KMS-11 (cell line): Measurements from ENCODE around the gene RAB21.
"Not testable (repeated sequence)": the region's sequence is repeated elsewhere in the genome, so short reads cannot be mapped to it uniquely, and the experiment has no call there.

Source experiments
- H2AFZ ChIP-seq: fragments of 200-600 bp; sonication (generic); 2 replicates; pipeline ENCODE4 v1.6.1; 2016; ENCODE audit warnings: antibody characterized with exemption, mixed run types, low read depth
- H3K27ac ChIP-seq: fragments of 200-600 bp; sonication (generic); 2 replicates; pipeline ENCODE4 v1.6.1; 2016; ENCODE audit warnings: mild to moderate bottlenecking, mixed run types
- H3K27me3 ChIP-seq: fragments of 200-600 bp; sonication (generic); 2 replicates; pipeline ENCODE4 v1.6.1; 2017; ENCODE audit warnings: mild to moderate bottlenecking, low read depth, mixed run types, moderate library complexity; ENCODE audit not compliant: insufficient read depth
- H3K36me3 ChIP-seq: fragments of 200-600 bp; sonication (generic); 2 replicates; pipeline ENCODE4 v1.6.1; 2017; ENCODE audit warnings: mild to moderate bottlenecking, mixed run types; ENCODE audit not compliant: insufficient read depth
- H3K4me1 ChIP-seq: fragments of 200-600 bp; sonication (generic); 2 replicates; pipeline ENCODE4 v1.6.1; 2016; ENCODE audit warnings: mild to moderate bottlenecking, low read depth, mixed run types; ENCODE audit not compliant: poor library complexity, severe bottlenecking
- H3K4me2 ChIP-seq: fragments of 200-600 bp; sonication (generic); 2 replicates; pipeline ENCODE4 v1.7.0; 2016; ENCODE audit warnings: mild to moderate bottlenecking, mixed run types
- H3K4me3 ChIP-seq: fragments of 200-600 bp; sonication (generic); IDR thresholded peaks from 2 replicates; pipeline ENCODE4 v1.6.1; 2017; ENCODE audit warnings: low read depth, low read length, mixed read lengths; ENCODE audit not compliant: insufficient read depth
- H3K79me2 ChIP-seq: fragments of 200-600 bp; sonication (generic); 2 replicates; pipeline ENCODE4 v1.6.1; 2016; ENCODE audit warnings: low read depth, mixed run types; ENCODE audit not compliant: insufficient read depth
- H3K9ac ChIP-seq: fragments of 200-600 bp; sonication (generic); 2 replicates; pipeline ENCODE4 v1.6.1; 2016; ENCODE audit warnings: mild to moderate bottlenecking, mixed run types
- H4K20me1 ChIP-seq: fragments of 200-600 bp; sonication (generic); 2 replicates; pipeline ENCODE4 v1.6.1; 2016; ENCODE audit warnings: mild to moderate bottlenecking, mixed run types; ENCODE audit not compliant: insufficient read depth
- TF ChIP-seq, protein P1 (sequence below): fragments of 200-600 bp; sonication (generic); conservative IDR thresholded peaks from 2 replicates; pipeline ENCODE4 v1.6.1; 2017; ENCODE audit warnings: low read depth, mild to moderate bottlenecking, antibody characterized with exemption, low read length, moderate library complexity, mixed read lengths

Gene RAB21

DNA sequence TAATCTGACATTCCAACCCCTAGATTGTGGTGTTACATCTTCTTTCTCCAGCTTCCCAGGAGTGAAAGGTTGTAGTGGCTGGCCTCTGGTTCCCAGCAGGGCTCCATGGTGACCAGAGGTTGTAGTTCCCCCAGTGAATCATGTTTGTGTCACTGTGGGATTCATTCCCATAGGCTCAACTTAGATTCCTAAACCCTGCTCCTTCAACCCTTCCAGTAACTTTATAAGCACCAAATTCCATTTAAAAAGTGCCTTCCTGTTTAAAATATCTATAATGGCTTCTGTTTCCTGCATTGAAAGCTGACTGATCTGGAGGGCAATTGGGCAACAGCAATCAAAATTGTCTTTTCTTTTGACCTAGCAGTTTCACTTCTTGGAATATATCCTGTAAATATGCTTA is 44.4 kb downstream of the RAB21 start:
- no peaks in the 10 kb centered on the region for H3K27me3 ChIP-seq
- no peak overlapping the region for H2AFZ ChIP-seq
- TF ChIP-seq, protein P1, sequence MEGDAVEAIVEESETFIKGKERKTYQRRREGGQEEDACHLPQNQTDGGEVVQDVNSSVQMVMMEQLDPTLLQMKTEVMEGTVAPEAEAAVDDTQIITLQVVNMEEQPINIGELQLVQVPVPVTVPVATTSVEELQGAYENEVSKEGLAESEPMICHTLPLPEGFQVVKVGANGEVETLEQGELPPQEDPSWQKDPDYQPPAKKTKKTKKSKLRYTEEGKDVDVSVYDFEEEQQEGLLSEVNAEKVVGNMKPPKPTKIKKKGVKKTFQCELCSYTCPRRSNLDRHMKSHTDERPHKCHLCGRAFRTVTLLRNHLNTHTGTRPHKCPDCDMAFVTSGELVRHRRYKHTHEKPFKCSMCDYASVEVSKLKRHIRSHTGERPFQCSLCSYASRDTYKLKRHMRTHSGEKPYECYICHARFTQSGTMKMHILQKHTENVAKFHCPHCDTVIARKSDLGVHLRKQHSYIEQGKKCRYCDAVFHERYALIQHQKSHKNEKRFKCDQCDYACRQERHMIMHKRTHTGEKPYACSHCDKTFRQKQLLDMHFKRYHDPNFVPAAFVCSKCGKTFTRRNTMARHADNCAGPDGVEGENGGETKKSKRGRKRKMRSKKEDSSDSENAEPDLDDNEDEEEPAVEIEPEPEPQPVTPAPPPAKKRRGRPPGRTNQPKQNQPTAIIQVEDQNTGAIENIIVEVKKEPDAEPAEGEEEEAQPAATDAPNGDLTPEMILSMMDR = no peak
- no peaks in the 10 kb centered on the region for H4K20me1 ChIP-seq
- H3K27ac ChIP-seq = no peak overlapping the region
- no peaks in the 10 kb centered on the region for H3K79me2 ChIP-seq
- no peak overlapping the region for H3K4me3 ChIP-seq
- no peaks in the 10 kb centered on the region for H3K36me3 ChIP-seq
- H3K9ac ChIP-seq = no peak overlapping the region
- H3K4me1 ChIP-seq = no peaks in the 10 kb centered on the region
- H3K4me2 ChIP-seq = no peak overlapping the region

DNA sequence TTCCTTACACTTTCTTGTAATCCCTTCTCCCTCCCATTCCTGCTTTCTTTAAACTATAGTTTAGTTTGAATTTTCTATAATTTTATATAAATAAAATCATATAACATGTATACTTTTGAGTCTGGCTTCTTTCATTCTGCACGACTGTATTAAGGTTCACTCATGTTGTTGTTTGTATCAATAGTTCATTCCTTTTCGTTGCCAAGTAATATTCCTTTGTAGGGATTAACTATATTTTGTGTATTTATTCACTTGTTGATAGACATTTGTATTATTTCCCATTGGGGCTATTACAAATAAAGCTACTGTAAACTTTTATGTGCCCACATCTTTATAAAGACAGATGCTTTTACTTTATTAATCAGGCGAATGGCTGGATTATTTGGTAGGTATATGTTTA is 45.5 kb downstream of the RAB21 start:
- H3K4me1 ChIP-seq = no peaks in the 10 kb centered on the region
- H3K36me3 ChIP-seq = no peaks in the 10 kb centered on the region
- H4K20me1 ChIP-seq = no peaks in the 10 kb centered on the region
- H3K4me3 ChIP-seq = no peak overlapping the region
- TF ChIP-seq, protein P1 = no peak
- H3K4me2 ChIP-seq = no peak overlapping the region
- H2AFZ ChIP-seq = no peak overlapping the region
- no peak overlapping the region for H3K9ac ChIP-seq
- no peaks in the 10 kb centered on the region for H3K79me2 ChIP-seq
- H3K27ac ChIP-seq = no peak overlapping the region
- no peaks in the 10 kb centered on the region for H3K27me3 ChIP-seq

DNA sequence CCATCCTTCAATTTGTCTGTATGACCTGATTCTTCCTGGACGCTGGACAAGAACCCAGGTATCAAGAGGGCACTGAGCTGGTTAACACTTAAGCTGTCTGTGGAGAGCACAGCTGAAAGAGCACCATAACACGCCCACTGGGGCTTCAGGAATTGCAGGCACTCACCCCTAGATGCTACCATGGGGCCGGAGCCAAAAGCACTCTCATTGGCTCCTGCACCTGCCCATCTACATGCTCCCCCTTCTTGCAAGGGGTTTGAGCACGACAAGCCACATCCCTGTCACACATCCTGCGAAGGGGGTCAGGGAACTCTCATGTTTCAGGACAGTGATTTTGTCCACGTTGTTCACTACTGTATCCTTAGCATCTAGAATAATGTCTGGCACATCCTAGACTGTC is 49.8 kb downstream of the RAB21 start:
- TF ChIP-seq, protein P1 = no peak
- no peak overlapping the region for H3K4me2 ChIP-seq
- H3K27ac ChIP-seq = no peak overlapping the region
- H3K4me3 ChIP-seq = no peak overlapping the region
- no peaks in the 10 kb centered on the region for H3K4me1 ChIP-seq
- H3K27me3 ChIP-seq = no peaks in the 10 kb centered on the region
- no peaks in the 10 kb centered on the region for H3K36me3 ChIP-seq
- no peak overlapping the region for H3K9ac ChIP-seq
- no peak overlapping the region for H2AFZ ChIP-seq
- no peaks in the 10 kb centered on the region for H3K79me2 ChIP-seq
- no peaks in the 10 kb centered on the region for H4K20me1 ChIP-seq

DNA sequence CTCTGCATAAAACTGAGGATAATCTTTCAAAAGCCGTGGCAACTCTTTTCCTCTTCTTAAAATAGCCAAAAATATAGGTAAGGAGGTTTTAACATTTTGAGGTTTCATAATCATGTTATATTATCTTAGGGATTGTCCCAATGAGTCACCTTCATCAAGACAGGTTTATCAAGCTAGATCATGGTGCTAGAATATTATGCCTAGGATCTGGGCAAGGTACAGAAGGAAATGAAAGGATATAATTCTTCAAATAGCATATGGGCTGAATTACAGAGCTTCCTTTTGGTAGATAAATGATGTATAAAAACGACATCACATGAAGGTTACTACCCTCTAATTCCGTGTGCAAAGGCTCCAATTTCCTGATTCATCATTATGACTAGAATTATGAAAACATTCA is 56.3 kb downstream of the RAB21 start:
- no peak overlapping the region for H3K4me2 ChIP-seq
- no peak overlapping the region for H3K27ac ChIP-seq
- TF ChIP-seq, protein P1 = no peak
- H3K4me1 ChIP-seq = no peaks in the 10 kb centered on the region
- H3K27me3 ChIP-seq = no peaks in the 10 kb centered on the region
- no peak overlapping the region for H3K4me3 ChIP-seq
- H3K36me3 ChIP-seq = no peaks in the 10 kb centered on the region
- no peaks in the 10 kb centered on the region for H3K79me2 ChIP-seq
- no peak overlapping the region for H3K9ac ChIP-seq
- no peaks in the 10 kb centered on the region for H4K20me1 ChIP-seq
- H2AFZ ChIP-seq = no peak overlapping the region

DNA sequence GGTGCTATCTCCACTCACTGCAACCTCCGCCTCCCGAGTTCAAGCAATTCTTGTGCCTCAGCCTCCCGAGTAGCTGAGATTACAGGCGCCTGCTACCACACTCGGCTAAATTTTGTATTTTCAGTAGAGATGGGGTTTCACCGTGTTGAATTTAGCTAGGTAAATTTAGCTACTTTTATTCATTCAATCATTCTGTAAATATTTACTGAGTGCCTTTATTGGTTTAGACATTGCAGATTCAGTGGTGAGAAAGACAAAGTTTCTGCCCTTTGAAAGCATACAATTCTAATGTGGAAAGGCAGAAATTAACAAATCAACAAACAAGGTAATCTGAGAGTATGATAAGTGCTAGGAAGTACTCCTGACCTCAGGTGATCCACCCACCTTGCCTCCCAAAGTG is 60.6 kb downstream of the RAB21 start:
- H3K4me2 ChIP-seq, H3K79me2 ChIP-seq, H2AFZ ChIP-seq, H3K27me3 ChIP-seq, H4K20me1 ChIP-seq, H3K4me3 ChIP-seq, H3K4me1 ChIP-seq, H3K27ac ChIP-seq, H3K36me3 ChIP-seq, H3K9ac ChIP-seq: not testable (repeated sequence)

DNA sequence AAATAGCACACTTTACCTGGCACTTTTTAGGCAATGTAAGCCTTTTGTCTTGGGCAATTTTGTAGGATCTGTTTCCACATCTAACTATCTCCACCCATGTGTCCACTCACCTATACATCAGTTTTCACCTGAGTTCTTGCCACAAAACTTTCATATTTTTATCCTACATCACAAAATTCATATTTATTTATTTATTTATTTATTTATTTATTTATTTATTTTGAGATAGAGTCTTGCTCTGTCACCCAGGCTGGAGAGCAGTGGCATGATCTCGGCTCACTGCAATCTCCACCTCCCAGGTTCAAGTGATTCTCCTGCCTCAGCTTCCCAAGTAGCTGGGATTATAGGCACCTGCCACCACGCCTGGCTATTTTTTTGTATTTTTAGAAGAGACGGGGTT is 67.4 kb downstream of the RAB21 start:
- not testable (repeated sequence) for H2AFZ ChIP-seq, H3K4me2 ChIP-seq, H3K36me3 ChIP-seq, H3K27me3 ChIP-seq, H3K9ac ChIP-seq, H4K20me1 ChIP-seq, H3K79me2 ChIP-seq, H3K4me1 ChIP-seq, H3K4me3 ChIP-seq, H3K27ac ChIP-seq
